ENCODE data around the gene SCAF8. TPM values are rescaled to one million over a fixed set of nuclear protein-coding genes. Genes with fewer than 3 reads are reported as not detected.
A peak's percentile ranks its signal among the peaks of the same experiment; 100 is the strongest.

Gene SCAF8
- polyA plus RNA-seq, 1 of the 3 experiments (the other 2 are of a cell fraction): 11.0 TPM

- no peak for DNase-seq
- Histone ChIP-seq H3K9ac (no peak overlapping the region), H3K4me2 (no peak overlapping the region), H3K9me2 (no peaks in the 10 kb centered on the region), H3K9me3 (no peaks in the 10 kb centered on the region), H3K79me2 (ENCODE audit: insufficient read depth) (peaks cover 99% of the 10 kb centered on the region), H3K4me3 (ENCODE audit: low read depth in 2 of 2, low read length in 1 of 2) (no peak overlapping the region), H3K27me3 (ENCODE audit: insufficient read depth) (no peaks in the 10 kb centered on the region), H4K20me1 (ENCODE audit: insufficient read depth) (peaks cover 98% of the 10 kb centered on the region), H2AFZ (ENCODE audit: low read depth) (no peak overlapping the region), H3F3A (replicated peaks; ENCODE audit: insufficient read depth) (peaks cover 13% of the 10 kb centered on the region), H3K36me3 (replicated peaks in 1 of 2; ENCODE audit: control insufficient read depth in 1 of 2, insufficient read depth in 2 of 2, low read length in 1 of 2) (peaks cover 2 to 9% of the 10 kb centered on the region in 2 experiments), H3K4me1 (ENCODE audit: control insufficient read depth in 1 of 2, insufficient read depth in 2 of 2, low read depth in 1 of 2, low read length in 1 of 2) (no peaks in the 10 kb centered on the region; a peak in 2 of 4 replicates), H3K27ac (ENCODE audit: low read depth in 2 of 2, low read length in 1 of 2) (no peak overlapping the region)
- 69% methylated on average over 1 of the region's 1 CpG for WGBS (ENCODE audit: low lambda C conversion rate)
- POLR2A ChIA-PET: no interaction called here
- TF ChIP-seq EP300 (IDR thresholded peaks at IDR 0.05; ENCODE audit: borderline replicate concordance in 1 of 2, low read depth in 1 of 2, low read length in 1 of 2) (no peak), GATA2 (CRISPR knock-in tag; IDR thresholded peaks at IDR 0.05) (no peak)
- CTCF ChIA-PET: interaction anchor here (1.5 to 1.8 kb wide), 2 partner anchors 54 to 77 kb away, joined by 4 to 8 read pairs; no protein-coding TSS in a partner anchor
These were observed 18.8 kb downstream of the SCAF8 start for GRCh38 chr6:154752022-154752421.

GRCh38 chr6:154754152-154754551, 20.9 kb downstream of the SCAF8 start:
- CTCF ChIA-PET: interaction anchor here (0.9 to 1.6 kb wide), 3 partner anchors 21 to 176 kb away, joined by 3 read pairs; partner anchors contain the start of gene SCAF8
- no peaks in the 10 kb centered on the region for H3K27me3 ChIP-seq (ENCODE audit: insufficient read depth)
- 40% methylated on average over 4 of the region's 4 CpGs for WGBS (ENCODE audit: low lambda C conversion rate)
- DNase-seq: no peak
- H3K4me2 ChIP-seq: peak overlapping the region; percentile 26; the same call in 1 of the 2 replicates
- H3K9me2 ChIP-seq: no peaks in the 10 kb centered on the region
- peak; percentile 73 for TF ChIP-seq PBX3 (IDR thresholded peaks at IDR 0.05)
- no peak for TF ChIP-seq RXRA (IDR thresholded peaks at IDR 0.05; ENCODE audit: borderline replicate concordance, low read depth)
- no peak for TF ChIP-seq POLR2AphosphoS5 (IDR thresholded peaks at IDR 0.05; ENCODE audit: low read depth, low read length)
- POLR2A ChIA-PET: no interaction called here
- H3K9me3 ChIP-seq: no peaks in the 10 kb centered on the region
- H3K4me1 ChIP-seq (ENCODE audit: control insufficient read depth in 1 of 2, insufficient read depth in 2 of 2, low read depth in 1 of 2, low read length in 1 of 2): no peaks in the 10 kb centered on the region; a peak in 2 of 4 replicates
- peaks cover 98% of the 10 kb centered on the region for H4K20me1 ChIP-seq (ENCODE audit: insufficient read depth)
- no peak overlapping the region for H3K9ac ChIP-seq
- no peak overlapping the region for H2AFZ ChIP-seq (ENCODE audit: low read depth)
- H3K27ac ChIP-seq (ENCODE audit: low read depth in 2 of 2, low read length in 1 of 2): peak overlapping the region; percentile 50 to 51; a peak in 3 of 4 replicates
- H3F3A ChIP-seq (replicated peaks; ENCODE audit: insufficient read depth): peaks cover 16% of the 10 kb centered on the region
- H3K36me3 ChIP-seq (replicated peaks in 1 of 2; ENCODE audit: control insufficient read depth in 1 of 2, insufficient read depth in 2 of 2, low read length in 1 of 2): peaks cover 2 to 9% of the 10 kb centered on the region in 2 experiments
- no peak overlapping the region for H3K4me3 ChIP-seq (ENCODE audit: low read depth in 2 of 2, low read length in 1 of 2)
- H3K79me2 ChIP-seq (ENCODE audit: insufficient read depth): peaks cover 99% of the 10 kb centered on the region

- no peak for DNase-seq
- Histone ChIP-seq H3K9me2 (no peaks in the 10 kb centered on the region), H2AFZ (ENCODE audit: low read depth) (no peak overlapping the region), H3K36me3 (replicated peaks in 1 of 2; ENCODE audit: control insufficient read depth in 1 of 2, insufficient read depth in 2 of 2, low read length in 1 of 2) (peaks cover 0 to 9% of the 10 kb centered on the region in 2 experiments), H3K4me2 (no peak overlapping the region), H3K9me3 (no peaks in the 10 kb centered on the region), H3K79me2 (ENCODE audit: insufficient read depth) (peaks cover 98% of the 10 kb centered on the region), H3K27me3 (ENCODE audit: insufficient read depth) (no peaks in the 10 kb centered on the region), H4K20me1 (ENCODE audit: insufficient read depth) (peaks cover 92% of the 10 kb centered on the region), H3F3A (replicated peaks; ENCODE audit: insufficient read depth) (peaks cover 12% of the 10 kb centered on the region), H3K9ac (no peak overlapping the region), H3K4me3 (ENCODE audit: low read depth in 2 of 2, low read length in 1 of 2) (no peak overlapping the region), H3K4me1 (ENCODE audit: control insufficient read depth in 1 of 2, insufficient read depth in 2 of 2, low read depth in 1 of 2, low read length in 1 of 2) (no peaks in the 10 kb centered on the region; a peak in 2 of 4 replicates), H3K27ac (ENCODE audit: low read depth in 2 of 2, low read length in 1 of 2) (no peak overlapping the region)
- ChIA-PET POLR2A (interaction anchor here (0.6 kb wide), 1 partner anchor 9 kb away, joined by 3 read pairs; no protein-coding TSS in a partner anchor), CTCF (interaction anchor here (0.9 kb wide), 1 partner anchor 14 kb away, joined by 3 read pairs; no protein-coding TSS in a partner anchor)
- TF ChIP-seq EZH2phosphoT487 (IDR thresholded peaks at IDR 0.05; ENCODE audit: borderline replicate concordance, low read depth) (no peak), USF1 (IDR thresholded peaks at IDR 0.05; ENCODE audit: borderline replicate concordance, low read depth) (no peak), CTCF (IDR thresholded peaks at IDR 0.05) (no peak), RAD21 (IDR thresholded peaks at IDR 0.05; ENCODE audit: low read length) (no peak), FOSL2 (IDR thresholded peaks at IDR 0.05; ENCODE audit: borderline replicate concordance, low read depth) (no peak), NFIC (IDR thresholded peaks at IDR 0.05; ENCODE audit: borderline replicate concordance) (no peak), FOXM1 (IDR thresholded peaks at IDR 0.05; ENCODE audit: low read depth) (no peak), GABPA (IDR thresholded peaks at IDR 0.05; ENCODE audit: low read depth) (no peak), IRF3 (IDR thresholded peaks at IDR 0.05; ENCODE audit: low read depth, low read length) (no peak), SMC3 (IDR thresholded peaks at IDR 0.05; ENCODE audit: low read depth, low read length) (no peak), MEF2A (IDR thresholded peaks at IDR 0.05; ENCODE audit: borderline replicate concordance, low read depth) (no peak), RFX5 (IDR thresholded peaks at IDR 0.05; ENCODE audit: low read length) (no peak)
- 92% methylated on average over 3 of the region's 3 CpGs for WGBS (ENCODE audit: low lambda C conversion rate)
These were observed 24.3 kb downstream of the SCAF8 start for GRCh38 chr6:154757352-154758050.

Data from SK-N-SH (cell line).